Occipital lobe (tissue), 2 donors: Measurements from ENCODE around the gene PARP11. TPM values are rescaled to one million over a fixed set of nuclear protein-coding genes. Genes with fewer than 3 reads are reported as not detected.

Source experiments
- DNase-seq: peaks from one replicate; lab custom pipeline; 2025; lab: John Stamatoyannopoulos, UW
- total RNA-seq: library from RNA; depleted of rRNA; stranded (reverse); fragments of >200 nt; gene quantifications from one replicate; pipeline ENCODE4 v1.2.3, GENCODE V29; 2014

Gene PARP11
- total RNA-seq, 1 donor from 2014 or later = 17.5 TPM

DNA sequence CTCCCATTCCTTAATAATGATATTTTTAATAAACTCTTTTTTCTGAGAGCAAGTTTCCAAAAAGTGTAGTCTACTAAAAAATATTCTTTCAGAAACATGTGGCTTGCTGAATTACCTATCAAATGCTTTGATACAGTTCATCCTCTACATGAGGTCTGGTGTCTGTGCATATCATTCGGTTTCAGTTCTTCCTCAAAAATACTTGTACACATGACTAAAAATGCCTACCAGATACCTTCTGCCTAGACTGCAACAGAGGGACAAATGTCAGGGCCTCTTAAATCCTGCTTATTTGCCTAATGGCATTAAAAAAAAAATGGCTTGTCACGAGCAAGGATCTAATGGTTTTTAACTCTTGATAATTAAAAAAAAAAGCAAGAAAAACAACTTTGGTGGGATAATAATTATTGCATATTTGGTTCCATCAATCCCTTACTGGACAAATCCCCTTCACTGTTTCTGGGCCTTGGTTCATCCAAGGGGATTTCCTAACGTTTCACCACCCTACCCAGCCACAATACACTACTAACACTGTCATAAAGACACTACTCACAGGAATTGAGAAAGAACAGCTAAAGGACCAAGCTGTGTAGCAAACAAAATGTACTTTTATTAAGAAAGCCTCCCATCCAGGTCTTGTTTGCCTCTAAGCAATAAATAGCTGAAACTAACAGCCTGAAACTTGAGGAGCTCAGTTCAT, 45.7 kb downstream of the PARP11 start:
- DNase-seq = no peak

DNA sequence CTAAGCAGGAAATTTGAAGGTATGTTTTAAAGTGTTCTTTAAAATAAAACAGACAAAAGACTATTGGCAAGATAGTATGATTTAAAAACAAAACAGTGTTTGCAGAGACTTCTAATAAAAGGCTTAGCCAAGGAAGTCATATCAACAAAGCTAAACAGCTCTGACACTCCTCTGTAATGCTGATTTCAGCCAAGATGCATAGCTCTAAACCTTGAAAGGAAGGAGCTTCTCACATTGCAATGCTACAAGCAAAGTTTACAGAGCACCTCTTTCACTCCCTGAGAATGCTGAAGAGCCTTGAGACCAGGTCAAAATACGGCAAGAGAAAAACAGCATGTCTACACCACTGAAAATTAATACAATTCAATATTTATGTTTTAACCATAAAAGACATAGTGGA, 51.8 kb downstream of the PARP11 start:
- DNase-seq = no peak

DNA sequence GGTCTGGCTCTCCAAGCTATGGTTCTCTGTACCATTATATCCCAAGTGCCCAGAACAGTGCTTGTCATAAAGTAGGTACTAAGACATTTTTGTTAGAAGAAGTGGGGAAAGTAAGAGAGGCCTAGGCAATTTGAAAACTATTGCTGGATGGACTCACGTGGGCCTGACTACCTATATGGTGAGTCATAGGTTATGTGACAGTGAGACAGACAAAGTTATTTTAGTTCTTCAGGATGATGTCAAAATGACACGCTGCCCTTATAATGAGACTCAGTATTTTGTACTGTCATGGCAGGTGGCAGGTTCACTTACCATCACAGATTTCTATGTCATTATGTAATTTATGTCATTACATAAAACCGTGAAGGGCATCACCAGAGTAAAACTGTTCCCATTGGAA, 53.1 kb downstream of the PARP11 start:
- no peak for DNase-seq

DNA sequence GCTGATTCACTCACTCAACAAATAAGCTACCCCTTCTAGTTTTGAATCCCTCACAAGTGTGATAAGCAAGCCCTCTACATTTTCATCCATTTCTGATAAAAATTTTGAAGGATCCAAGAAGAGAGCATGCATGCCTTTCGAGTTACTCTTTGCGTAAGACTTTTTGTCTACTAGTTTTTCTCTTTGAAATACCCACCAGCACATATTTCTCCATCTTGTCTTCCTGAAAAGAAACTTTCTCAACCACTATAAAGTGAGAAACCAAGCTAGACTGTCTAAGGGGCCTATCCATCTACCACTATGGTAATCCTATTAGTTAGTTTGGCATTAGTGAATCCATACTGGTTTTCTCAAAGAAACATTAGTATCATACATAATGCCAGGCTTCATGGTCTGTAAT, 56.9 kb downstream of the PARP11 start:
- DNase-seq = no peak

DNA sequence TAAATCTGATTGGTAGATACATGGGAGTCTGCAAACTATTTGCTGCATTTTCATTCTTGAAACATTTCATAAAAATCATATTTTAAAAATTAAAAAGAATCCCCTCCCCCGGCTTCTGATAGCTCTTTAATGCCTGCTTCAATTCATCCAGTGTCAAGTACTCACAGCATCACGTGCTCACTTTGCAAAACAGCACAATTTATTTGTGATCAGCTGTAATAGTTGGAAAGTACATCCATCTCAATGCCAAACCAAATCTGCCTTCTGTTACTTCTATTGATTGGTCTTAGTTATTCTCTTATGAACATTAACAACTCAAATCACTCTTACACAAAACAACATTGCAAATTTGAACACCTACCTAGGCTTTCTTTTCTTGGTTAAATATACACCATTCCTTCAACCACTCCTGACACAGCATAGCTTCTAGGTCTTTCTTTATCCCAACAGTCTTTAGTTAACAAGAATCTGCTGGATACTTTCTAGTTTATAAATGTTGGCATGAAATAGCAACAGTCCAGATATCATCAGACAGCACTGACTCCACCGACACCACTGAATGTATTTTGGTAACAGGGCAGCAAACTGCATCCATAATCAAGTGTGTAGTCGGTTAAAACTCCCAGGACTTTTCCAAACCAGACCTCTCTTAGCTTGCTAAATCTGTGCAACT, 58.0 kb downstream of the PARP11 start:
- DNase-seq = no peak

DNA sequence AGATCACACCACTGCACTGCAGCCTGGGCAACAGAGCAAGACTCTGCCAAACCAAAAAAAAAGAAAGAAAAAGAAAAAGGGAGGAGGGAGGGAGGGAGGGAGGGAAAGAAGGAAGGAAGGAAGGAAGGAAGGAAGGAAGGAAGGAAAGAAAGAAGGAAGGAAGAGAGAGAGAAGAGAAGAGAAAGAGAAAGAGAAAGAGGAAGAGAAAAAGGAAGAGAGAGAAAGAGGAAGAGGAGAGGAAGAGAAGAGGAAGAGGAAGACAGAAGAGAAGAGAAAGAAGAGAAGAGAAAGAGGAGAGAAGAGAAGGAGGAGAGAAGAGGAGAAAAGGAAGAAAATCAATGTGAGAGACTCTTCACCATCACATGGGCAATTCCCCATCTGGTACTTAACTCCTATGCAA, 62.7 kb downstream of the PARP11 start:
- DNase-seq = no peak

DNA sequence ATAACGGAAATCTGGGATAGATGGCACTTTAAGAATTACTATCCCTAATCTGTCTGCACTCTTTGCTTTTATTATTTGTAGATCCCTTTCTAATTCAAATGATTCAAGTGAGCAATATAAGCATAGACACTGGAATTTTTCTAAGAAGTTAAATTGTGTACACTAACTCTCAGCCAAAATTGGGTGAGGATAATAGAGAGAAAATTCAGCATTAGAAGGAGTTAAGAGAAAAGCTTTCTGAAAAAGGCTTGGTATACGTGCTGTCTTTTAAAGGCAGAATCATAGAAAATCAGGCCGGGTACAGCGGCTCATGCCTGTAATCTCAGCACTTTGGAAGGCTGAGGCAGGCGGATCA, 63.2 kb downstream of the PARP11 start:
- DNase-seq = no peak

DNA sequence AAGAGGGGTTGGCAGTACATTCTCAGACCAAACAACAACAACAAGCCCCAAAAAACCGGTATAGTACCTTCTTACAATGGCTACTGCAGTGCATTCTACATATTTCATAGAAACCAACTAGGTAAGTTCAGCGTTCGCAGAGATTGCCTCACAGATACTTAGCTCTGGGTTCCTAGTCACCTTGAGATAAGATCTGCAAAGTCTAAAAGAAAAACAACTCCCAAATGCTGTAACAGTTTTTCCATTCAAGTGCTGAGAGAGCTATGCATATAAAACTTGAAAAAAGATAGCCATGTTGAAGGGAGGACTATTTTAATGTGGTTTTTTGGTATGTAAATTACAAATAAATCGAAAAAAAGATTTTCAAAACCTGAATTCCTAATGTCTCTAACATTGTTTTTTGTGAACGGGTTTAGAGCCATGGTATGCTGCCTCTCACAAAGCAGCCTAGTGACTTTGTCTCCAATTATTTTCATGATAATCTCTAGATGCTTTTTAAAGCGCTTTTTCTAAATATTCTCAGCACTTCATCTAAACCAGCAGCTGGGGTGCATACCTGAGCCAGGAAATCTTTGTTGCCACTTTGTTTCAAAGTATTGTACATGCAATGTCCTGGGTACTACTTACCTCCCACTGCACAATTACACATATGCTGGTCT, 63.7 kb downstream of the PARP11 start:
- no peak for DNase-seq

DNA sequence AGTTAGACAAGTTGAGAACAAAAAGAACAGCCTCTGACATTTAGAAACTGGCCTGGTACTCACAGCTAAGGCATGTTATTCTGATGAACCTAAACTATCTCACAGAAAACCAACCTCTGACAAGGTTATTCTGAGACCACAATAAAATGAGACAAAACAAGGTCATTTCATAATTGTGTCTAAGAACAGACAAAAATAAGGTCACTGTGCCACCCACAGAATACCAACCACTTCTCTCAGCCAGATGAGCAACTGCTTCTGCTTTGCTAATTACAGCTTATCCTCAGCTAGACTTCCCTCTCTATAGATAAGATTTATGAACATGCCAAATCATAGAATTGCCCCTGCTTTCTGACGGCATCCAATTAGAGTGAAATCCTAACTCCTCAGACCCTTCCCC, 68.1 kb downstream of the PARP11 start:
- no peak for DNase-seq

DNA sequence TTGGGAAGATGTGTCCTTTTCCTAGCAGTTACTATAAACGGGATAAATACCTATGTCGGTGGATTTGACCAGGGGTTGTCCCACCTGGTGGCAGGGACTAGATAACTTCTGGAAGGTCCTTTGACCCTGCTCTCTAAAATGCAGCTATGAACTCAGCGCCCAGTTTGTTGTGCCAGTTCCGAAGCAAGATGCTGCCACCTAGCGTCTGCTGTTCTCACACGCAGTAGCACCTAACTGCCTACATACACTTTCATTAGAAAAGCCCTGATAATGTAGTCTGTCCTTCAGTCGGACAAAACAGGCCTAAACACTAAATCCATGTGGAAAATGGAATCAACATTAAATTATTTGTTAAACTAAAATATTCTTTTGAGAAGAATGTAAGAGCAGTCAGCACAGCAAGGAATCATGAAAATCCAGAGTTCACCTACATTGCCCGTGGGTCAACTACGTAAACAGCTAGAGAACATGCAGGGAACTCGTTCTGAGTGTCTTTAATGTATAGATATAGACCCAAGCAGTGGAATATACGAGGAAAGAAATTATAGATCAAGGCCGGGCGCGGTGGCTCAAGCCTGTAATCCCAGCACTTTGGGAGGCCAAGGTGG, 69.2 kb downstream of the PARP11 start:
- DNase-seq = peak; percentile 63

DNA sequence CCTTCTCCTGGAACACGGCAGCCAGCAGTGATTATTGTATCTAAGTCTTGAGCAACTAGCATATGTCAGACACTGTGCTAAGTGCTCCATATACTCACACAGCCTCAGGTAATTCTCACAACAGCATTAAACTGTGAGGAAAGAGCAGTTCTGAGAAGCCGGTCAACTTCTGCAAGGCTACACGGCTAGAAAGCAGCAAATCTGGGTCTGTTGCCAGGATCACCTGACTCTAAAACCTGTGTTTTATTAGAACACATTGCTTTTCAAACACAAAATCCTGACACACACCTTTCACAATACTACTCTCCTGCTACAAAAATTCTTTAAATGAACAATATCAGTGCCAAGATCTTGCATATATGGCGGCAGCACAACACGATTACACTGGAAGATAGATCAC, 70.5 kb downstream of the PARP11 start:
- DNase-seq = no peak

DNA sequence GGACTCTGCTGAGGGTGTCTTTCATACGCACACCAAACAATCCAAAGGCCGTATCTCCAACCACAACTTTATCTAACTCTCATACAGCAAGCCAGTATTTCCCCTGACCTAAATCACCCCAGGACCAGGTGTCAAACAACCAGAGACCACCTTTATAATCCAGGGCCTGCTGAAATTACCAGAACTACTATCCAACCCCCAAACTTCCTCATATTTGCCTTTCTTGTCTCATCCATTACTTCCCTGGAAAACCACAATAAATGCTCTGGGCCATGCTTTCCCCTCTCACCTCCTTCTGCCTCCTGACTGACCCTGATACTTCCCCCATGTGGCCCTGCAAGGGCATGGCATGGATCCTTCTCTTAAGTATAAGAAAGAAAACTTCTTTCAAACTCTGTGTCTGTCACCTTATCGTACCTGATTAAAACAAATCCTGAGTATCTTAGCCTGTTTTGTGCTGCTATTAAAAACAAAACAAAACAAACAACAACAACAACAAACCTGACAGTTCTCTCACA, 75.6 kb downstream of the PARP11 start:
- no peak for DNase-seq

DNA sequence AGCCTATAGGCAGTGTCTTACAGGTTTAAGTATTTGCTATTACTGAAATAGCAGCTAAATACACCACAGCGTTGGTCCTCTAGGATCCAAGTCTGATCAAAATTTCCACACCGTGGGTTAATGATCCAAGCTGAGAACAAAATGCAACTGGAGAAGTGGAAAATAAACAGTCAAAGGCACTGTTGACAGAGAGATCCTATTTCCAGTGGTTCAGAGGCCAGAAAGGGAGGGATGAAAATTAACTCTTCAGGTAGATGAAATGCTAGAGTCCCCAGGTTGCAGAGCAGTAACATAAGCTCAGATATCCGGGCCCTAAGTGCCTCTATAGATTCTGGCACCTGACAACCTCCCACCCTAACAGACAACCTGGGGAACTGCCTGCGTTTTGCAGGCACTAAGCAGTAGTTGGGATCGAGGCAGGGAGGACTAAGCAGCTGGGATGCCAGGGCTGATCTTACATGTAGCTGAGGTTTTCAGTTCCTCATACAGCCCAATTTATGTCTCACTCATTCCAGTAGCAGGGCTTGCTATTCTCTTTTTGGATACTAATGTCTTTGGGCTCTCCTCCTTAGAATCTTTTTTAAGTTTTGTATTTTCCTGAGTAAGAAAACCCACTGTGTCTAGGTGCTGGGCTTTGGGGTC, 77.6 kb downstream of the PARP11 start:
- DNase-seq = no peak

DNA sequence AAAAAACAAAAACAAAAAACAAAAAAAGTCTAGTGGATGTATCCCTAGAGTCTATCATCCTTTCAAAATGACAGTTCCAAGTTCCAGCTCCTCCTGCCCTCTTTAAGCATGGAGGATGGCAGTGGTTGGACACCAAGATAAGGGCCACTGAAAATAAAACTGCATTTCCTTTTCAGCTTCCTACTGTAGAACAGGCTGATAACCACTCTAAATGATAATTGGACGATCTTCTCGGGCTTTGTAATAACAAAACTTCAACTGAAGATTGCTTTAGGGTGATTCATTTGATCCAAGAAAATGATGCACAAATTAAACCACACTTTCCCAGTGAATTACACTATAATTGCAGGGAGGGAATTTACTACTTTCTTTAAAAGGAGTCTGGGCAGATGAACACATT, 78.1 kb downstream of the PARP11 start:
- no peak for DNase-seq

DNA sequence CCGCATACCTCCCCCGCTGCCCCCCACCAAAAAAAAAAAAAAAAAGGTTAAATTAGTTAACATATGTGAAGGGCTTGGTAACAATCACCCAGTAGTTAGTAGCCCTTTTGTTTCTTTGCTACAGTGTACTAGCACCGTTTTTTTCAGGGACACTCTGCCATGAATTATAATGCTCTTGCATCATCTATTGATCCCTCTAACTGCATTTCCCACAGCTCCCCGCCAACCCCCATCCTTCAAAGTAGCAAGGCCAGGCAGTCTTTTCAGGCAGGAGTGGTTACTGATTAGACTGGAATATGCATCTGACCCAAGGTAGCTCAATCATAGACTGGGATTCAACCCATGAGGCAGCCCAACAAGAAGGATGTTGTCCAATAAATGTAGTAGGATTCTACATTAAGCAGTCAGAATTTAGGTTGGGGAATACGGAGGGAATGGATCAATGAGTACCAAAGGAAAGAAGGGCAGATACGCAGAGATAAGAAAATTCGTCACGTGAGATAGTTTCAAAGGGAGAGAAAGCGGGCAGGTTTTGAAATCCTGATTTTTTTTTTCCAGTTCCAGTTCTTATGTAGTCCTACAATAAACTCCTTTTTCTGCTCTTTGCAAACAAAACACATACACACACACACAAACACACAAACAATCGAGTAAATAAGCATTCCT, 80.4 kb downstream of the PARP11 start:
- no peak for DNase-seq

DNA sequence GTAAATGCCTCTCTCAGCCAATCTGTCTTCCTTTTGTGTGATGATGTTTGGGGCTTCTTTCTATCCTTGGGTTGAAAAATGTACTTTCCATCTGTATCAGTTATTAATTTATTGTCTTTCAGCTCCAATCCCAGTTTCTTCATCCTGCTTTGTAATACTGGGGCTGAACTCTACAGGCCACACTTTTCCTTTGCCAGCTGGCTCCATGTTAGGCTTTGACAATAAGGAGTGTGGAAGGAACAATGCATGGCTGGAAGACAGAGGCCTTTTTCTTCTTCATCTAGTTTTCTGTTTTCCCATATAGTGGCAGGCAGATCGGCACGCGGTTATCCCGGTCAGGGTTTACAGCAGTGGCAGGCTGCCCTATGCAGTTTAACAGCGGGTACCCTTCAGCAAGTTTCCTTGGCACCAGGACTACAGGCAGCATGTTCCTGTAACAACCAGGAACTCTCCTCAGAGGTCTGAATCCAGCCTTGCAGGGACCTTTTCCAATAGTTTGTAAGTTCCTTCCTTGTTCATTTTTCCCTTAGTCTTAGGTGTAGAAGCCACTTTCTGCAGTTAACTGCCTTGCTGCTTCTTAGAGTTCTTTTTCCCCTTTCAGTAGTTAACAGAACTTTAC, 81.8 kb downstream of the PARP11 start:
- DNase-seq = no peak

DNA sequence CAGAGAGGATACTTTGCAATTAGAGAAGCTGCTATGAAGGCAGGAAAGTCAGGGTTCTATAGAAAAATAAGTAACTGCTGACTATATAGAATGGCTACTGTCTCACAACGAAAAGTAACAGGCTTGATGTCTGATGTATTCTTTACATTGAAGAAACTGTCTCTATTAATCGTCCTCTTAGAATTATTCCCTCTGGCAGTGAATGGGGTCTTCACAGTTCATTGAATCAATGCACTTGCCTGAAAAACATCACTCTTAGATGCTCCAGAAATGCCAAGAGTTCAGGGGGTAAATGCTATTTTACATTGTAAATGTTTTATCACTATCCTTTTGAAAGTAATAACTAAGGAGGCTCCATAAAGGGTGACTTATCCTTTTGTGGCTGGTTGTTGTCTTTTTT, 82.6 kb downstream of the PARP11 start:
- DNase-seq = no peak

DNA sequence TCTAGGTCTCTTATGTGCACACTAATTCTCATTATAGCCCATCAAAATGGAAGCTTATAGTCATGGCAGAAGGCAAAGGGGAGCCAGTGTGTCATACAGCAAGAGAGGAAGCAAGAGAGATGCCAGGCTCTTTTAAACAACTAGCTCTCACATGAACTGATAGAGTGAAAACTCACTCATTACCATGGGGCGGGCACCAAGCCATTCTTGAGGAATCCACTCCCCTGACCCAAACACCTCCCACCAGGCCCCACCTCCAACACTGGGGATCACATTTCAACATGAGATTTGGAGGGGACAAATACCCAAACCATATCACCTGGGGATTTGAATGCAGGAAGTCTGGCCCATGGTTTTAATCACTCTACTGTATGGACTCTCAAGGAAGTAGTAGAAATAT, 83.4 kb downstream of the PARP11 start:
- DNase-seq = no peak

DNA sequence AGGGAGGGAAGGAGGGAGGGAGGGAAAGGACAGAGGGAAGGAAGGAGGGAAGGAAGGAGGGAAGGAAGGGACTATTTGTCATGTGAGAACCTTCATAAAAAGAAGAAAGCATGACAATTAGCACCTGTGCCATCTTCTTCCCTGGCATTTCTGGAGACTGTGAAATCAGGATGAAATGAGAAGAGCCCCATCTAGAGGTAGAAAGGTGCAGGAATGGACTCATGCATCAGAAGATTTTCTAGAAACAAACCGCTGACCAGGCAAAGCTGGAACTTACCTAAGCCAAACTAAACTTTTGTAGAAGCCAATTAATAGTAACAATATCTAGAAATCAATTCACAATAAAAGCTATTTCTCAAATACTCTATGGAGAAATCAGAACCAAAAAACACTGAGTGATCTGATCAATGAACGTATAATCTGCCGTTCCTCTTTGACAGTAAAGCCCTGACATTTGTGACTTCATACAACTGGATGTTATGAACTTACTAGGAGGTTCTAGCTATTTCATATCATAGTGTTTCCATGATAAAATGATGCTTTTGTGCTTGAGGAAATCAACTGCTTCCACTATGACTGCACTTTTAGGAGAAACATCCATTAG, 95.9 kb downstream of the PARP11 start:
- DNase-seq = no peak

DNA sequence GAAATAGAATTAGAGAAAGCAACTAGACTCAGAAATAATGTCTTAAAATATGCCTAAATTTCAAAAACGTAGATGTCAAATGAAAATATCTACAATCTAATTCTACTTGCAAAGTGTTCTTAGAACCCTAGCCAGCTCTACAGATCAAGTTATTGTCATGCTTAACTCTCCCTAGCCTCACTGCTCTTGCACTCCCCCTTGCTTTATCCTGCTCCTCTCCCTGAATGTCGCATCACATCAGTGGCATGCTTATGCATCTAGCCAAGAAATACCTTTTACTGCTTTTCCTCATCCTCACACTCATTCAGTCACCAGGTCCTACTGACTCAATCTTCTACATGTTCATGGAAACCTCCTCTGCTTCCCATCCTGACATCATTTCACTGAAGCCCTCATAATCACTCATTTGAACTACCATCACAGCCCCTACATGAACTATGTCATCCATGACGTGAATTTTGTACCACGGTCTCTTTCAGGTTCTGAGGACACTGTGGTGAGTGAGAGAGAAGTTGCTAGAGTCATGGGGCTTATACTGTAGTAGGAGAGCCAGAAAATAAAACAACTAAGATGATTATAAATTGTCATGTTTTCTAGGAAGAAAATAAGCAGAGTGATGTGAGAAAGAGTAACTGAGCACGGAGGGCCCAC, 97.7 kb downstream of the PARP11 start:
- DNase-seq = no peak
